Neural cell (in vitro differentiated cells): ENCODE measurements around the gene DHRS9. TPM values are rescaled to one million over a fixed set of nuclear protein-coding genes. Genes with fewer than 3 reads are reported as not detected.

Experiments
- H2AFZ ChIP-seq: fragments of 200-600, 300-800 bp; sonication (generic), shearing (Covaris generic); 2 replicates; pipeline ENCODE4 v1.6.0; 2014; ENCODE audit warnings: low read depth, mild to moderate bottlenecking, antibody characterized with exemption, low read length, moderate library complexity
- H3F3A ChIP-seq: fragments of 200-600 bp; shearing (Covaris generic); 2 replicates; pipeline ENCODE4 v1.6.1; 2016; ENCODE audit warnings: mild to moderate bottlenecking, moderate library complexity, mixed read lengths, antibody characterized with exemption, low read length; ENCODE audit not compliant: insufficient read depth, poor library complexity, severe bottlenecking
- H3K27ac ChIP-seq: fragments of 200-600, 300-800 bp; sonication (generic), shearing (Covaris generic); 2 replicates; pipeline ENCODE4 v1.5.1; 2014; ENCODE audit warnings: mild to moderate bottlenecking, low read length, moderate library complexity
- H3K27me3 ChIP-seq: fragments of 300-800, 200-600 bp; sonication (generic), shearing (Covaris generic); 2 replicates; pipeline ENCODE4 v1.6.0; 2014; ENCODE audit warnings: mild to moderate bottlenecking, low read depth, low read length, moderate library complexity; ENCODE audit not compliant: insufficient read depth
- H3K36me3 ChIP-seq: fragments of 300-800, 200-600 bp; sonication (generic), shearing (Covaris generic); 2 replicates; pipeline ENCODE4 v1.5.1; 2014; ENCODE audit warnings: mild to moderate bottlenecking, antibody characterized with exemption, low read length, moderate library complexity; ENCODE audit not compliant: insufficient read depth
- H3K4me2 ChIP-seq: fragments of 300-800, 200-600 bp; sonication (generic), shearing (Covaris generic); 2 replicates; pipeline ENCODE4 v1.6.0; 2014; ENCODE audit warnings: mild to moderate bottlenecking, low read length
- H3K4me3 ChIP-seq: fragments of 300-800, 200-600 bp; sonication (generic), shearing (Covaris generic); 2 replicates; pipeline ENCODE4 v1.5.1; 2014; ENCODE audit warnings: mild to moderate bottlenecking, low read length, moderate library complexity
- H3K79me2 ChIP-seq: fragments of 200-600 bp; shearing (Covaris generic); replicated peaks from 2 replicates; pipeline ENCODE4 v1.6.0; 2014; ENCODE audit warnings: mild to moderate bottlenecking, low read length, moderate library complexity; ENCODE audit not compliant: insufficient read depth
- H3K9ac ChIP-seq: fragments of 300-800, 200-600 bp; sonication (generic), shearing (Covaris generic); 2 replicates; pipeline ENCODE4 v1.6.1; 2016; ENCODE audit warnings: mild to moderate bottlenecking, low read length, mixed read lengths
- H3K9me2 ChIP-seq: fragments of 200-600 bp; shearing (Covaris generic); 2 replicates; pipeline ENCODE4 v1.6.1; 2016; ENCODE audit warnings: mild to moderate bottlenecking, low read length, mixed read lengths; ENCODE audit not compliant: insufficient read depth
- H3K9me3 ChIP-seq: fragments of 200-600, 300-800 bp; sonication (generic), shearing (Covaris generic); 2 replicates; pipeline ENCODE4 v1.6.1; 2016; ENCODE audit warnings: mild to moderate bottlenecking, mixed run types, low read length, moderate library complexity, mixed read lengths
- H4K20me1 ChIP-seq: fragments of 200-600 bp; shearing (Covaris generic); 2 replicates; pipeline ENCODE4 v1.6.1; 2016; ENCODE audit warnings: mild to moderate bottlenecking, mixed run types; ENCODE audit not compliant: insufficient read depth
- CTCF ChIP-seq: fragments of 450-650 bp; IDR thresholded peaks from 2 replicates; pipeline ENCODE4 v1.5.1; 2014; ENCODE audit warnings: antibody characterized with exemption, mild to moderate bottlenecking, moderate library complexity; ENCODE audit not compliant: poor library complexity, severe bottlenecking
- EP300 ChIP-seq: fragments of 450-650 bp; conservative IDR thresholded peaks from 2 replicates; pipeline ENCODE4 v1.6.1; 2014; ENCODE audit warnings: antibody characterized with exemption, mild to moderate bottlenecking, moderate library complexity; ENCODE audit not compliant: poor library complexity, severe bottlenecking
- EZH2 ChIP-seq: fragments of 200-600, 300-800 bp; shearing (Covaris generic), sonication (generic); IDR thresholded peaks from 2 replicates; pipeline ENCODE4 v1.6.1; 2014; ENCODE audit warnings: antibody characterized with exemption, low read length, borderline replicate concordance, mild to moderate bottlenecking; ENCODE audit not compliant: insufficient read depth, poor library complexity, severe bottlenecking
- MXI1 ChIP-seq: fragments of 450-650 bp; conservative IDR thresholded peaks from 2 replicates; pipeline ENCODE4 v1.6.1; 2014; ENCODE audit warnings: antibody characterized with exemption, mild to moderate bottlenecking; ENCODE audit not compliant: poor library complexity, severe bottlenecking
- POLR2AphosphoS5 ChIP-seq: IDR thresholded peaks from 2 replicates; pipeline ENCODE4 v1.6.1; 2012
- RAD21 ChIP-seq: fragments of 450-650 bp; conservative IDR thresholded peaks from 2 replicates; pipeline ENCODE4 v1.6.1; 2014; ENCODE audit warnings: antibody characterized with exemption, mild to moderate bottlenecking, moderate library complexity
- REST ChIP-seq: IDR thresholded peaks from 2 replicates; pipeline ENCODE4 v1.6.1; 2012; ENCODE audit warnings: borderline replicate concordance
- SMC3 ChIP-seq: fragments of 450-650 bp; conservative IDR thresholded peaks from 2 replicates; pipeline ENCODE4 v1.6.1; 2014; ENCODE audit warnings: antibody characterized with exemption, mild to moderate bottlenecking, moderate library complexity; ENCODE audit not compliant: poor library complexity
- TAF1 ChIP-seq: IDR thresholded peaks from 2 replicates; pipeline ENCODE4 v1.6.1; 2012; ENCODE audit warnings: low read depth
- polyA plus RNA-seq: library from polyadenylated mRNA; depleted of rRNA; stranded (reverse); fragments of >200 nt; gene quantifications from 2 replicates; pipeline ENCODE4 v1.2.3, GENCODE V29; 2014

Gene DHRS9
- polyA plus RNA-seq, 1 donor from 2014 or later = not detected

GRCh38 chr2:169082995-169083394, 13.6 kb downstream of the DHRS9 start:
- Histone ChIP-seq H3K4me3 (no peak overlapping the region), H3K9ac (no peak overlapping the region), H4K20me1 (no peaks in the 10 kb centered on the region)

GRCh38 chr2:169086893-169087467, 17.6 kb downstream of the DHRS9 start:
- no peak overlapping the region for H3K27ac ChIP-seq
- H3F3A ChIP-seq = no peaks in the 10 kb centered on the region
- H3K4me3 ChIP-seq = no peak overlapping the region
- H3K9me3 ChIP-seq = no peaks in the 10 kb centered on the region
- H4K20me1 ChIP-seq = no peaks in the 10 kb centered on the region
- no peak overlapping the region for H3K4me2 ChIP-seq
- H3K9me2 ChIP-seq = no peaks in the 10 kb centered on the region
- H3K27me3 ChIP-seq = no peaks in the 10 kb centered on the region
- H3K79me2 ChIP-seq = no peaks in the 10 kb centered on the region
- no peak overlapping the region for H3K9ac ChIP-seq
- no peaks in the 10 kb centered on the region for H3K36me3 ChIP-seq
- H2AFZ ChIP-seq = no peak overlapping the region
- TF ChIP-seq EZH2 = no peak
- TF ChIP-seq TAF1 = no peak
- TF ChIP-seq MXI1 = no peak
- no peak for TF ChIP-seq REST
- no peak for TF ChIP-seq CTCF

More at GRCh38 chr2:169082995-169083394, 13.6 kb downstream of the DHRS9 start:
- H3F3A ChIP-seq = no peaks in the 10 kb centered on the region
- H3K4me2 ChIP-seq = no peak overlapping the region
- TF ChIP-seq EZH2 (no peak), RAD21 (no peak), EP300 (no peak), POLR2AphosphoS5 (no peak), SMC3 (no peak), REST (no peak), CTCF (no peak), TAF1 (no peak), MXI1 (no peak)
- no peak overlapping the region for H2AFZ ChIP-seq
- H3K27ac ChIP-seq = no peak overlapping the region
- no peaks in the 10 kb centered on the region for H3K27me3 ChIP-seq
- no peaks in the 10 kb centered on the region for H3K9me3 ChIP-seq
- no peaks in the 10 kb centered on the region for H3K9me2 ChIP-seq
- no peaks in the 10 kb centered on the region for H3K79me2 ChIP-seq
- H3K36me3 ChIP-seq = no peaks in the 10 kb centered on the region
